GM19328 (cell line): ENCODE results near the gene STAB1.
A peak's percentile ranks its signal among the peaks of the same experiment; 100 is the strongest.

Experiments used
- ATAC-seq: cut with Tn5 transposase; IDR thresholded peaks from one replicate; pipeline ENCODE4 v1.9.1; 2021; ENCODE audit warnings: mild to moderate bottlenecking, moderate library complexity; ENCODE audit not compliant: unreplicated experiment

Gene STAB1, protein sequence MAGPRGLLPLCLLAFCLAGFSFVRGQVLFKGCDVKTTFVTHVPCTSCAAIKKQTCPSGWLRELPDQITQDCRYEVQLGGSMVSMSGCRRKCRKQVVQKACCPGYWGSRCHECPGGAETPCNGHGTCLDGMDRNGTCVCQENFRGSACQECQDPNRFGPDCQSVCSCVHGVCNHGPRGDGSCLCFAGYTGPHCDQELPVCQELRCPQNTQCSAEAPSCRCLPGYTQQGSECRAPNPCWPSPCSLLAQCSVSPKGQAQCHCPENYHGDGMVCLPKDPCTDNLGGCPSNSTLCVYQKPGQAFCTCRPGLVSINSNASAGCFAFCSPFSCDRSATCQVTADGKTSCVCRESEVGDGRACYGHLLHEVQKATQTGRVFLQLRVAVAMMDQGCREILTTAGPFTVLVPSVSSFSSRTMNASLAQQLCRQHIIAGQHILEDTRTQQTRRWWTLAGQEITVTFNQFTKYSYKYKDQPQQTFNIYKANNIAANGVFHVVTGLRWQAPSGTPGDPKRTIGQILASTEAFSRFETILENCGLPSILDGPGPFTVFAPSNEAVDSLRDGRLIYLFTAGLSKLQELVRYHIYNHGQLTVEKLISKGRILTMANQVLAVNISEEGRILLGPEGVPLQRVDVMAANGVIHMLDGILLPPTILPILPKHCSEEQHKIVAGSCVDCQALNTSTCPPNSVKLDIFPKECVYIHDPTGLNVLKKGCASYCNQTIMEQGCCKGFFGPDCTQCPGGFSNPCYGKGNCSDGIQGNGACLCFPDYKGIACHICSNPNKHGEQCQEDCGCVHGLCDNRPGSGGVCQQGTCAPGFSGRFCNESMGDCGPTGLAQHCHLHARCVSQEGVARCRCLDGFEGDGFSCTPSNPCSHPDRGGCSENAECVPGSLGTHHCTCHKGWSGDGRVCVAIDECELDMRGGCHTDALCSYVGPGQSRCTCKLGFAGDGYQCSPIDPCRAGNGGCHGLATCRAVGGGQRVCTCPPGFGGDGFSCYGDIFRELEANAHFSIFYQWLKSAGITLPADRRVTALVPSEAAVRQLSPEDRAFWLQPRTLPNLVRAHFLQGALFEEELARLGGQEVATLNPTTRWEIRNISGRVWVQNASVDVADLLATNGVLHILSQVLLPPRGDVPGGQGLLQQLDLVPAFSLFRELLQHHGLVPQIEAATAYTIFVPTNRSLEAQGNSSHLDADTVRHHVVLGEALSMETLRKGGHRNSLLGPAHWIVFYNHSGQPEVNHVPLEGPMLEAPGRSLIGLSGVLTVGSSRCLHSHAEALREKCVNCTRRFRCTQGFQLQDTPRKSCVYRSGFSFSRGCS (N-terminal part only)

DNA sequence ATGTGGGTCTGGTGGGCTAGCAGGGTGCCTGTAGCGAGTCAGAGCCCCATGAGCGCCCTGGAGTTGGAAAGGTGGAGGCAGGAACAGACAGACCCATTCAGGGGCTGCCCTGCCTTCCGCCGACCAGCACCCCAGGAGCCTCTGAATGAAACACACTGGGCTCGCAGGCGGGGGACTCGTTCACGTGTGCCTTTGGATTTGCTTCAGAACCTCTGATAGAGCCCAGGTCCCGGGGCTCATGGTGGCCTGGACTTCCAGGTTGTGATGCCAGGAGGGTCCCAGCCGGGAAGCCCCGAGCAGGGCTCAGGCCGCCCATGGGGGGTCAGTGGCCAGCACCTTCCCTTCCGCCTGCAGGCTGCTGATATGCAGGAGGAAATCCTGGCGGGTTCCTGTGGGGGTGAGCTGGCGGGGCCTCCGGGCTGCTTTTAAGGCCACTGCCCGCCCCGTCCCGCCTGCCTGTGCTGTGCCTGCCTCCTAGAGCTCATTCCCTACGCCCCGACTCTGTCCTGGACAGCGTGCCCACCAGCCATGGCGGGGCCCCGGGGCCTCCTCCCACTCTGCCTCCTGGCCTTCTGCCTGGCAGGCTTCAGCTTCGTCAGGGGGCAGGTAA, at the start of gene STAB1:
TSS of gene STAB1 (plus strand) at position 453 of the 610 bp plus-strand sequence. CDS start at position 529, 76 bp downstream.
- no peak for ATAC-seq

DNA sequence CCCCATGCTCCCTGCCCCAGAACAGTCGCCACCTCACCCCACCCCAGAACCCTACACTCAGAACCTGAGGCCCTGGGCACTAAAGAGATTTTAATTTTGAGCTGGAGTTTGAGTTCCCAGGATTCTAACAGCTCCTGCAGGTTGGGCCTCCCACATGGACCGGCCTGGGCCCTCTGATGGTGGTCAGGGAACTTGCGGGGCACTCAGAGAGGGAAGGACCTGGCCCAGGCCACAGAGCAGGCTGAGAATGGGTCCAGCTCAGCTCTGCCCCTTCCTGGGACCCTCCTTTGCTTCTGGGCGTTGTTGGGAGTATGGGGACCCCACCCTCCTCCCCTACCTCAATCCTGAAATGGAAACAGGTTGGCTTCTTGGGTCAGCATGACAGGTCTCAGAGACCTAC, 49.1 kb upstream of the STAB1 start:
- no peak for ATAC-seq

DNA sequence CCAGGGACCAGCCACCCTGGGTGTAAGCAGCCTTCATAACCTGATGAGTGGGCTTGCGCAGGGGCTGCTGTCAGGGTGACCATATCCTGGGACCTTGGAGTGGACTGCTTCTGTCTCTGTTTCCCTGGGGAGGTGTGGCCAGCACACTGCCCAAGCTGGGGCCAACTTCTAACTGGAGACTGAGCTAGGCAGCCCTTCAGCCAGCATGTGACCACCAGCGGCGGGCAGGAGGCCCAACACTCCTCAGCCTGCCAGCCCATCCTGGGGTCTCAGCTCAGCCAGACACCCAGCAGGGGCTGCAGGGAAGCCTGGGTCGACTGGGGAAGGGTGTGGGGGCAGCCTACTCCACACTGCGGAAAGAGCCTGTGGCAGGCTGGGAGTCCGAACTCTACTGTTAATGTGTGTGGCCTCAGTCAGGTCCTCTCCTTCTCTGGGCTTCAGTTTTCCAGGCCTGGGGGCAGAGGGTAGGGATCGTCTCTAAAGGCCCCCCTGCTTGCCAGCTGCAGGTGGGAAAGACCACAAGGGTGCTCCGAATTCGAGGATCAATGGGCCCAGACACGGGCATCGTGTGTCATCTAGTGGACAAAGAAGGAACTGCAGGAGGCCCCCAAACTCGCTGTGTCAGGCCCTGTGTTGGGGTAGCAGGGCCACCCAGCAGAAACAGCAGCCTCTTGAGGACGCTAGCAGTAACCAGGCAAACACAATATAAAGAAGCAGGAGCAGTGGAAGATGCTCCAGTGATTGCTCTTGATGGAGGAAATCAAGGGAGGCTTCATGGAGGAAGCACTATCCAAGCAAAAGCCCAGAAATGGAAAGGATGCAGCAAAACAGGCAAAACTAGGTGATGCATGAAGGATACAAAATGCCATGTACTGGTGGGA, 48.3 kb upstream of the STAB1 start:
- no peak for ATAC-seq

DNA sequence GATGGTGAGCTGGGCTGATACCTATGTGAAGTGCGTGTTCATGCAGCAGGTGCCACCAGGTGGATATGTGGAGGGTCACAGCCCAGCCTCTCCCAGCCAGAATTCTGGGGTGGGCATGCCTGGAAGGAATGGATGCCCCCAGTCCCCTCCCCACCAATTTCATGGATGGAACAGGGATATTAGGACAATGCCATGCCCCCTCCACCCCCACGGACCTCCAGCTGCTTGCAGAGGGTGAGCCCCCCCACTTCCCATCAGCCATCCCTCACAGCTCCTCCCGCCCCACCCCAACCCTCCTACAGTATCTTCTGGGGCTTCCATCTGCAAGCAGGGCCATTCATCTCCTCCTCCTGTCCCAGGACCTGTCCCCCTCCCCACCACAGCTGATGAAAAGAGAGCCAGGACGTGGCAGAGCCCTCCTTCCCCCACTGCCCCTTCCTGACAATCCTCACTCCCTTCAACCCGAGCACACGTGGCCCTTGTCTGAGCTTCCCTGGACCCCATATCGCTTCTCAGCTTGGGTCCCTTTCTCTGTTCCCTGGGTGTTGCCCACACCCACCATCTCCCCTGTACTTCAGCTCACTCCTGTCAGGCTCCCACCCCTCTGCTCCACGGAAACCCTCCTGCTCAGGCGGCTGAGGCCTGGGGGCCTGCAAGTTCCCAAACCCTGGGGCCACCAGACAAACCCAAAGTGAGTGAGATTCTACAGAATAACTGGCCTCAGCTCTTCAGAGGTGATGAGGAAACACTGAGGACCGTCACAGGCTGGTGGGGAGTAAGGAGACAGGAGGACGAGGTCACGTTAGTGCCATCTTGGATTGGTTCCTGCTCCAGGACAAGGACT, 47.4 kb upstream of the STAB1 start:
- no peak for ATAC-seq

DNA sequence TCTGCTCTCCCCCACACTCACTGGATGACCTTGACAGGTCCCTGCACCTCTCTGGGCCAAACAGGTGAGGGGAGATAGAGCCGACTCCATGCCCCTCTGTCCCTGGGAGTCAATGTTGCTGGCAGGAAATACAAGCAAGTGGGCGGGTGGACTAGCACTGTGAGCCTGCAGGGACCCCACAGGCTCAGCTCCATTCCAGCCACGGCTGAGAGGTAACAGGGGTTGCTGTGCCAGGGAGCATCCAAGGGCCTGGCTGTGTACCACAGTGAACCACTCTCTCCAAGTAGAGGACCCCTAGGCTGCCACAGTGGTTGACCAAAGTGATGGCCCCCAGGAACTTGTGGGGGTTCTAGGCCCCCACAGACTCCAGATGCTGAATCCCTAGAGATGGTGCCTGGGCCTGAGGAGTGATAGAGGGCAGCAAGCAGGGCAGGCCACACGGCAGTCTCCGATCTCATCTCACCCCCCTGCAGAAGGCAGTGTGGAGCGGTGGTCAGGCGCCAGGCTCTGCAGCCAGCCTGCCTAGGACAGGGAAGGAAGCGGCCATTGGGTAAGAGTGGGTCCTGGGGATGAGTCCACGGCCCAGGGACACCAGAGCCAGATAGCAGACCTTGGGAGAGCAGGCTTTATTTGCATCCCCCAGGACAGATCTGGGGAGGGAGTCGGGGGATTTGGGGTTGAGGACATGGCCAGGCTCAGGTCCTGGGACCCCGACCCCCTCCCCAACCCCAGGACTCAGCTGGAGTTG, 44.5 kb upstream of the STAB1 start:
- no peak for ATAC-seq

DNA sequence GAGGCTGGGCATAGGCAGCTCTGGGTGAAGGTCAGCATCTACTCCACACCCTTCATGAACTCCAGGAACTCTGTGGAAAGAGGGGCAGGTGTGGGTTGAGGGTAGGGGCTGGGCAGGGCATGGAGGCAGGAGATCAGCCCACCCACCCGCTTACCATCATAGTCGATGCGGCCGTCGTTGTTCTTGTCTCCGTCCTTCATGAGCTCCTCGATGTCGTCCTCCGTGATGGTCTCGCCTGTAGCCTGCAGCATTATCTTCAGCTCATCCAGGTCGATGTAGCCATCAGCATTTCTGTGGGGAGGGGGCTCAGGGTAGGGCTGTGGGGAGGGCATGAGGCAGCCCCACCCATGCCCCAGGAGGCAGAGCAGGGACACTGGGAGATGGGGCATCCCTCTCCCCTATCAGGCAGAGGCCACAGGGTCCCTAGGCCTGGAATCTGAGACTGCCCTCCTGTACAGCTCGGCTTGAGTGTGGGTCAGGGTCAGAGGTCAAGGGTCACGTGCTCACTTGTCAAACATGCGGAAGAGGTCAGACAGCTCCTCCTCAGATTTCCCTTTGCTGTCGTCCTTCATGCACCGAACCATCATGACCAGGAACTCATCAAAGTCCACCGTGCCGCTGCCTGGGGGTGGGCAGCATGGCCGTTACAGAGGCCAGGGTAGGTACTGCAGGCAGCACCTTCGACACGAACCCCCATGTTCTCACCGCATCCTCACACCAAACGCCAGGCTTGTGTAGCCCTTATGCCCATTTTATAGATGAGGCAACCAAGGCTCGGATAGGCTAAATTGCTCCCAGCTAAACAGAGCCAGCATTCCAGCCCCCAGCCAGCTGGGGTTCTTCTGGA, 43.7 kb upstream of the STAB1 start:
- ATAC-seq, result no peak

DNA sequence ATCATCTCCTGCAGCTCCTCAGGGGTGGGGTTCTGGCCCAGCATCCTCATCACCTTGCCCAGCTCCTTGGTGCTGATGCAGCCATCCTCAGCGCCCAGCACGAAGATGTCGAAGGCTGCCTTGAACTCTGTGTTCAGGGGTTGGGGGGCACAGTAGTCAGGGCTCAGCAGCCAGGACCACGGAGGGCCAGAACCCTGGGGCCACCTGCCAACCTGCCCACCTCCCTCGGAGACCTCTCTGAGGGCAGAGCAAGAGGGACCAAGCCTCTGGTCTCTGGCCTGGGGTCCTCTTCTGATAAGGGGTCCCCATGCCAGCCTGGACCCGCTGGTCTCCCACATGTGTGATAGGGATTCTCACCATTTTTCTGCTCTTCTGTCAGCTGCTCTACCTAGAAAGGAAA, 43.0 kb upstream of the STAB1 start:
- no peak for ATAC-seq

DNA sequence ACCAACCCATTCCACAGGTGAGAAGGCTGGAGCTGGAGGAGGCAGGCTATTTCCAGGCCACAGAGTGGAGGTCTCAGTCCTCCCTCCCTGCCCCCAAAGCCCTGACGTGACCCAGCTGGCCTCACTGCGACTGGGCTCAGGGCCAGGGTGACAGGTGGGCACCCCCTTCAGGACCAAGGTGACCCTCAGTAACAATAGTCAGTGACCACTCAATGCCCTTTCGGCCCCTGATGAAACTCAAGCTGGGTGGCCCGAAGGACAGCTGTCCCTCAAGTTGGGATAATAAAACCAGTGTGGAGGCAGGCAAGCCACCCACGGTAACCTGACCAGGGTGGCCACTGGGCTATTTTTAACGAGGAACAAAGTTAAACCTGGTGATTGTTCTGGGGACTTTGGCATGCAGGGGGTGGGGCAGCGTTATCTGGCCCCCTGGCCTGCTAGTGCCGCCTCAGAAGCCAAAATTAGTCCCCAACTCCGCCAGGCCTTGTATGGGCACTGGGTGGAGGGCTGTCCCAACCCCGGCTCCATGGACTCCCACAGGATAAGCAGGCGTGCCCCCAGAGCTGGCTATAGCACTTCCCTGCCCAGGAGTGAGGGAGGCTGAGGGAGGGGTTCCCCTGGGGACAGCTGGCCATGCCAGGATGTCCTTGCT, 42.4 kb upstream of the STAB1 start:
- no peak for ATAC-seq

DNA sequence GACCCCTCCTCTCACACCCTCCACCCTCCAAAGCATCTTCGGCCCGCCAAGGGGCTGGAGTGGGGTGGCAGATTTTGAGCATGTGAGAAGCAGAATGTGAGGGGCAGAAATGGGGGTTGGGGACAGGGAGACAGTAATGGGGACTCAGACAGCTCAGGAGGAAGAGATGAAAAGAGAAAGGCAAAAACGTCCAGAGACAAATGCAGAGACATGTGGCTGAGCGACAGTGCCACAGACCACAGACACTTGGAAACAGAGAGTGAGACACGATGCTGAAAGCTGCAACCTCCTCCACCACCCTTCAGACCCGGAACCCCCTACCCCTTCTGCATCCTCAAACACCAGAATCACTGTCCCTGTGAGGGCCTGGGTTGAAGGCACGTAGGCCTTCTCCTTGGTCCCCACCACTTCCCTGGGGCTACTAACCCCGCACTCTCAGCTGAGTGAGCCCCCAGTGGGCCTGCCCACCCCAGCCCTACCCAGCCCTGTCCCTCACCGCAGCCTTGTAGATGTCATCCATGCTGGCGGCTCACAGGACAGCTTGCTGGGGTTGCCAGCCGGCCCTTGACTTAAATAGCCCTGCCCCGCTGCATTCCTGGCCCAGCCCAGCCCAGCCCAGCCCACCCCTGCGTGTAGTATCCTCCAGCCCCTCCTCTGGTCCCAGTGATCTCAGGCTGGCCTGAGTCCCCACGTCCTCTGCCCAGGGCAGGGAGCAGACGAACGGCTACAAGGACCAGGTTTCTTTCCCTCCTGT, 41.5 kb upstream of the STAB1 start, which contains the start of gene TNNC1:
TSS of gene TNNC1 (minus strand) at position 546 of the 754 bp plus-strand sequence. CDS start at position 520, 26 bp downstream.
- ATAC-seq, result no peak

DNA sequence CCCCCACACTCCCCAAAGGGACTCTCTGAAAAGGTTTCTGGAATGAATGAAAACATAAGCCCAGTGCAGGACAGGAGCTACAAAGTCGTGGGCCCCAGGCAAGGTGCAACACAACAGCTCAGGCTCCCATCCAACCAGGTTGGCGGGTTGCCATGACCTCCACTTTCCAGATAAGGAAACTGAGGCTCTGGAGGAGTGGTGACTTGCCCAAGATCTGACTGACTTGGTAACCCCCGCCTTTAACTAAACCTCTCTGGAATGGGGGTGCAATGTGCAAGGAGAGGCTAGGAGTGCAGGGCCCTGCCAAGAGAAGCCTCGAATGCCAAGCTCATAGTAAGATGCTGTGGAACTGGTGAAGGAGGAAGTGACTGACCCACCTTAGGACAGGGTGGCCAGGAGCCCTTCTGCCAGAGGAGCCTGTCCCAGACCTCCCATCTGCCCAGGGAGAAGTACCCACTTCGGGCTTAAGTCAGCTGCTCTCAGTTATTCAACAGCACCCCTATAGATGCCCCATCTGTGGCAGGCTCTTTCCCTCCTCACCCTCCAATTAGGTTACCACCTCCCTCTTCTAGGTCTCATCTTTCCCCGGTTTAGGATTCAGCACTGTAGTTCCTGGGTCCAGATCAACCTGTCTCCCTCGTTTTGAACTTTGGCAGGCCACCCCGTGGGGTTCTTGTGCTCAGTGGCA, 40.7 kb upstream of the STAB1 start:
- ATAC-seq, result no peak

DNA sequence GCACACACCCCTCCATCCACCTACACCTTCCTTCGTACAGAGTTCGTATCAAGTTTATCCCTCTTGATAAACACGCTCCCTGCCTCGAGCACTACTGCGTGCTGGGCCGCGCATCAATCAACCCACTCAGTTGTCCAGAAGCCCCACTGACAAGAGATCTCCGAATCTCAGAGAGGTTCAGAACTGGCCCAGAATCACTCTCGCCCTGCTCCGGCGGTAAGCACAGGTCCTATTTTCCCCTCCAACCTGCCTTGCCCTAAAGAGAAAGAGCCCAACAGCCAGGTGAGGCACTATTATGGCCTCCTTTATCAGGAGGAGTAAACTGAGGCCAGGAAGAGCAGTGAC, 40.2 kb upstream of the STAB1 start:
- ATAC-seq, result peak; percentile 6

DNA sequence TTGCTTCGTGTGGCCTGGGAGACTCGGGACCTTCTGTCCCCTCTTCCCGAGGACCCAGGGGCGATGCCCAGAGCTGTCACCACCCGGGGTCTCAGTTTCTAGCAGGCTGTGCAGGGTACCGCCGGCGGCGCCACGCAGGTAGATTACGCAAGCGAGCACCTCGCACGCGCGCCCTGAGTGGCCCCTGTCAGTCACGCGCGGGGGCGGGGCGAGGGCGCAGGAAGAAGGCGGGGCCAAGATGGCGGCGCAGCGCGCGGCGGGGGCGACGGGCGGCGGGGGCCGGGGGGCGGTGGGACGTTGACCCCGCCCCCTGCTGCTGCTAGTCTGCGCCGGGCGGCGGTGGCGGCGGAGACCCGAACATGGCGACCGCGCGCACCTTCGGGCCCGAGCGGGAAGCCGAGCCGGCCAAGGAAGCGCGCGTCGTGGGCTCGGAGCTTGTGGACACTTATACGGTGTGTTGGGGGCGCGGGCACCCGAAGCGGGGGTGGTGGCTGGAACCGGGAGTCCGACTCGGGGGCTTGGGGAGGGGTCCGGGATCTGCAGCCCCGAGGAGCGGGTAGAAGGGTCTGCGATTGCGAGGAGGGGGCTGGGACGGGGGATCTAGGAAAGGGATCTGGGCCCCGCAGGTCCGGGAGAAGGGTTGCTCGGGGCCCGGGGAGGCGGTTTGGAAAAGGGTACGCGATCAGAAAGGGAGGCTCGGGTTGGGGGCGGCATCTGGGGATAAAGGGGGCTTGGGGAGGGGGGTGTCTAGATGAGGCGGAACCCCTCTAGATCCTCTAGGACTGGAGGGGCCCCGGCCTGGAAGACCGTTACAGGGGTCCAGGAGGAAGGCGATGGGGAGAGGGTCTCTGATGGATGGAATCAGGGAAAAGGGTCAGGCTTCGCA, 39.6 kb upstream of the STAB1 start, which contains the start of gene NISCH:
TSS of gene NISCH (plus strand) at position 322 of the 886 bp plus-strand sequence. CDS start at position 360, 38 bp downstream.
- peak; percentile 79 for ATAC-seq

DNA sequence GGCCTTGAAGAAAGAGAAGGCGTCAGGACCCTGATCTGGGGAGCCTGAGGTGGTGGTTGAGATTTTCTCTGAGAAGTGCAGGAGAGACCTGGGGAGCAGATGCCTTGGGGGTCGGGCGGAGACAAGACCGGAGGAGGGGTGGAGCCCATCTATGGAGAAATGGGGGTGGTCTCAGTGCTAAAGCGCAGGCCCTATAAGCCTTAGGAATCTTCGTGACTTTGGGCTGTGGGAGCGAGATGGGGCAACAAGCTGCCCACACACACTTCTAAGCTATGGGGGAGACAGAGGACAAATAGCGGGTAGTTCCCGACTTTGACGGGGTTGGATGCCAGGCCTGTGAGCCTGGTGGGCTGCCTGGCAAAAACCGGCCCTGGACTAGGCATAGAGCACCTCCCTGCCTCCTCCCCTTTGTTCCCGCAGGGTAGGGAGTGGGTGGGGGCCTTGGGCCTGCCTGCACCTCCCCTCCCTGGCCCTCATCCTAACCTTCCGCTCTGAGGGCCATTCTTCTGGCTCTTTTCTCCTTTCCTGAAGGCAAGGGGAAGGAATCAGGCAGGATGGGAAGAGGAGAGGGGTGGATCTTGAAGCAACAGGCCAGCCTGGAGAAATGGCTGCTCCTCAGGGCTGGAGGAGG, 38.9 kb upstream of the STAB1 start:
- no peak for ATAC-seq

DNA sequence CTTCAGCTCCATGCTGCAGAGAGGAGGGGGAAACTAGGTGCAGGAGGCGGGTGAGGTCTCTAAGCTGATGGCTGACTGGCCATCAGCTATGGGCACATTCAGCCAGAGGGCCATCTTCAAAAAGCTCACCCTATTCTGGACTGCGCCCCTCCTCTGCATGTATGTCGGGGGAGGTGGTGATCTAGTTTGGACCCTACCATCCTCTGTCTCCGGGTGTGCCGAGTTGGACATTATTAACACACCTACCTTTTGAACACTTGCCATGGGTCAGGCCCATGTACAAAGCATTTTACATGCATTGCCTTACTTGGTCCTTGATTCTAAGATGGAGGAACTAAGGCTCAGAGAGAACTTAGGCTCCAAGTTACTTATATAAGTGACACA, 38.3 kb upstream of the STAB1 start:
- no peak for ATAC-seq
